Ascending aorta (tissue), 2 donors: ENCODE data around the gene DDX55. TPM values are rescaled to one million over a fixed set of nuclear protein-coding genes. Genes with fewer than 3 reads are reported as not detected.

Experiments
- DNase-seq, 2 donors: peaks; one replicate each; pipeline ENCODE4 v3.0.0-alpha.2; 2019; ENCODE audit warnings: low spot score in 2 of 2
- H3K27ac ChIP-seq, 2 donors: fragments of 200-600 bp; sonication (generic); one replicate each; pipeline ENCODE4 v1.5.1; 2016 to 2017; ENCODE audit warnings: mild to moderate bottlenecking in 1 of 2
- H3K27me3 ChIP-seq: fragments of 200-600 bp; sonication (generic); one replicate; pipeline ENCODE4 v1.5.1; 2017
- H3K36me3 ChIP-seq, 2 donors: fragments of 200-600 bp; sonication (generic); one replicate each; pipeline ENCODE4 v1.5.1; 2016
- H3K4me1 ChIP-seq, 2 donors: fragments of 200-600 bp; sonication (generic); one replicate each; pipeline ENCODE4 v1.5.1; 2016 to 2017; ENCODE audit warnings: mild to moderate bottlenecking in 1 of 2
- H3K4me3 ChIP-seq, 2 donors: fragments of 200-600 bp; sonication (generic); one replicate each; pipeline ENCODE4 v1.5.1; 2016 to 2017; ENCODE audit warnings: mild to moderate bottlenecking in 1 of 2
- H3K9me3 ChIP-seq, 2 donors: fragments of 200-600 bp; sonication (generic); one replicate each; pipeline ENCODE4 v1.5.1; 2016
- CTCF ChIP-seq, 3 experiments: fragments of 200-600 bp in 2 of 3; fragments of 450-650 bp in 1 of 3; sonication (generic) in 2 of 3; IDR thresholded peaks; one replicate each; pipeline ENCODE4 v1.5.1; 2016 to 2019; ENCODE audit warnings: antibody characterized with exemption in 3 of 3, mild to moderate bottlenecking in 1 of 3, moderate library complexity in 1 of 3
- intact Hi-C: fragments of 100-400 bp; cut with DNase I; formaldehyde crosslinking; loops from one replicate; pipeline ENCODE4 v1.15.1; 2023
- total RNA-seq: library from RNA; depleted of rRNA; stranded (reverse); fragments of >200 nt; gene quantifications from one replicate; pipeline ENCODE4 v1.1.0, GENCODE V29; 2016

Gene DDX55
- total RNA-seq, 1 donor from 2014 or later = 26.6 TPM

GRCh38 chr12:123617144-123617543 lies 15.2 kb downstream of the DDX55 start:
- no peak for DNase-seq
- H3K4me1 ChIP-seq = no peaks in the 10 kb centered on the region
- TF ChIP-seq CTCF (IDR thresholded peaks at IDR 0.05) = no peak
- H3K4me3 ChIP-seq = no peak overlapping the region
- peaks cover 82 to 94% of the 10 kb centered on the region in 2 donors for H3K36me3 ChIP-seq
- H3K9me3 ChIP-seq = no peaks in the 10 kb centered on the region
- H3K27me3 ChIP-seq = no peaks in the 10 kb centered on the region
- intact Hi-C loops = no loop called here
- no peak overlapping the region for H3K27ac ChIP-seq

- Histone ChIP-seq H3K4me1 (no peaks in the 10 kb centered on the region), H3K27me3 (no peaks in the 10 kb centered on the region), H3K27ac (no peak overlapping the region), H3K9me3 (no peaks in the 10 kb centered on the region), H3K4me3 (no peak overlapping the region), H3K36me3 (peaks cover 82 to 94% of the 10 kb centered on the region in 2 donors)
- intact Hi-C loops = no loop called here
- TF ChIP-seq CTCF (IDR thresholded peaks at IDR 0.05) = no peak
- DNase-seq = no peak
These were observed 15.7 kb downstream of the DDX55 start for GRCh38 chr12:123617580-123617979.

DNA sequence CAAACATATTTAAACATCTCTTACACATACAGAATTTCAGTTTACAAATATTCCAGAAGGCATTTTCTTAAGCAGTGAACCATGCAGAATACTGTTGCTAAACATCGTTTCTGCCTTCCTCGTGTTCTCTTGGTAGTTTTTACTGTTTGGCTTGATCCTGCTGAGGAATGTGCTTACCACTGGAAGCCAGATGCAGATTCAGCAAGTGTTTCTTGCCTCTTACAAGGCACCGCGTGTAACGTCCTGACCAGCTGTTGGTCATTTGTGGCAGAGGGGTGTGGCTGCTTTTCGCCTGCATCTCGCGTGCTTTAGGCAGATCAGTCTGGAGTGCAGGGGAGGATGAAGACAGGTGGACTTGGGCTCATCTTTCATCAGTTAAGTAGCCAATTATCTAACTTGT lies 19.2 kb downstream of the DDX55 start:
- DNase-seq = no peak
- peaks cover 75 to 93% of the 10 kb centered on the region in 2 donors for H3K36me3 ChIP-seq

GRCh38 chr12:123621619-123622530 lies 20.0 kb downstream of the DDX55 start:
- Histone ChIP-seq H3K9me3 (no peaks in the 10 kb centered on the region), H3K36me3 (peaks cover 71 to 93% of the 10 kb centered on the region in 2 donors), H3K4me1 (no peaks in the 10 kb centered on the region), H3K27ac (no peak overlapping the region), H3K27me3 (no peaks in the 10 kb centered on the region), H3K4me3 (no peak overlapping the region)
- no peak for TF ChIP-seq CTCF (IDR thresholded peaks at IDR 0.05)
- intact Hi-C loops = no loop called here
- no peak for DNase-seq

More for the DNA sequence above, 19.2 kb downstream of the DDX55 start:
- H3K27ac ChIP-seq = no peak overlapping the region
- intact Hi-C loops = no loop called here
- no peaks in the 10 kb centered on the region for H3K4me1 ChIP-seq
- H3K9me3 ChIP-seq = no peaks in the 10 kb centered on the region
- no peaks in the 10 kb centered on the region for H3K27me3 ChIP-seq
- no peak for TF ChIP-seq CTCF (IDR thresholded peaks at IDR 0.05)
- no peak overlapping the region for H3K4me3 ChIP-seq

DNA sequence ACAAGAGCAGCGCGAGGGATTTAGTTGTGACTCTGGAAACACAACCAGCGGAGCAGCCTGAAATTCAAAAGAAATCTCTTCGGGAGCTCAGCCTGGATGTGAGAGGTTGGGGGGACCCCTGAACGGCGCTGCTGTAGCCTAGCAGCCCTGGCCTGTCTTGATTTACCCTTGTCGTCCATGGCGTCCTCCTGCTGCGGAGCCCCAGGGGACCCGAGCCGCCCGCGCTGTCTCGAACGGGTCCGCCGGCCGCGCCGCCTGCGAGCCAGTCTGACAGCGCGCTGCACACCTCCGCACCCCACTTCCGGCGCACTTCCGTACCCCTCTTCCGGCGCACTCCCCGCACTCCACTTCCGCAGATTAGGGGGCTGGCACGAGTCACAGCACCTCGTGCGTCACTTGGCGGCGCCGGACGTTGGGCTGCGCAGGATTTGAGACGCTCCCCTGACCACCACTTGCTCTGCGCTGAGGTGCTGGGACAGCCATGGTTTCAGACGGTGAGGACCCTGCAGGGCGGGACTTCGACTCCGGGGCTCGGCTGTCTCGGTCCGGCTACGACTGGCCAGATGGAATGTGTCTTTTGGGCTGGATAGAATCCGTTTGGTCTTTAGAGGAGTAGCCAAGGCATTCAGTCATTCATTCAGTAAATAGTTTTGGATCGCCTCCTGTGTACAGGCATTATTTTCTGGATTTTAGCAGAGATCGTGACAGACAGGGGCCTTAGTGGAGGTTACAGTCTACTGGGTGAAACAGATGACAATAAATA lies 31.7 kb downstream of the DDX55 start, which contains the start of the genes EIF2B1 and GTF2H3:
TSS of gene EIF2B1 (minus strand) at position 308 of the 763 bp plus-strand sequence. CDS start at position 179, 129 bp downstream.
TSS of gene GTF2H3 (plus strand) at position 451 of the 763 bp plus-strand sequence. CDS start at position 482, 31 bp downstream.
- Histone ChIP-seq H3K9me3 (no peaks in the 10 kb centered on the region), H3K4me3 (peak within 1 kb of the TSS; percentile 60 to 80), H3K36me3 (peaks cover 28 to 36% of the 10 kb centered on the region in 2 donors), H3K27me3 (no peaks in the 10 kb centered on the region), H3K4me1 (peaks cover 6 to 9% of the 10 kb centered on the region in 2 donors), H3K27ac (peak within 1 kb of the TSS; percentile 76 to 87)
- intact Hi-C loops = loop anchor here (1.0 kb wide), 3 partner anchors 31 to 400 kb away; partner anchors contain the start of genes DDX55, MPHOSPH9, MTRFR and TMED2
- DNase-seq = peak; percentile 85 to 98
- no peak for TF ChIP-seq CTCF (IDR thresholded peaks at IDR 0.05)
